IMR-90 (cell line): ENCODE results near the gene RFTN1. TPM values are rescaled to one million over a fixed set of nuclear protein-coding genes. Genes with fewer than 3 reads are reported as not detected.

Experiments used
- ATAC-seq: fragments of 200-7000 bp; cut with Tn5 transposase; 2 replicates; pipeline ENCODE4 v1.9.1; 2020; ENCODE audit warnings: low read depth, mild to moderate bottlenecking, moderate library complexity
- BruUV-seq: library from RNA; stranded (reverse); fragments of 400-500 nt; replicated peaks from 2 replicates; lab custom pipeline; 2021; lab: Mats Ljungman, UMichigan
- CTCF ChIA-PET: fragments of 300-600 bp; formaldehyde crosslinking; extraction: SDS; loops from one replicate; lab custom pipeline; 2021; ENCODE audit warnings: antibody characterized with exemption; lab: Yijun Ruan, JAX
- POLR2A ChIA-PET: fragments of 300-600 bp; sonication (Branson Sonifier 250); formaldehyde crosslinking; loops from one replicate; lab custom pipeline; 2022; ENCODE audit warnings: antibody characterized with exemption; ENCODE audit not compliant: unreplicated experiment; lab: Charles Lee
- DNase-seq: peaks from one replicate; pipeline ENCODE4 v3.0.0; 2013
- H2AFZ ChIP-seq: replicated peaks from 2 replicates; pipeline ENCODE3; 2013; ENCODE audit warnings: low read length, mild to moderate bottlenecking; ENCODE audit not compliant: poor library complexity
- H2AK5ac ChIP-seq: 2 replicates; pipeline ENCODE4 v1.6.1; 2013; ENCODE audit warnings: low read depth, low read length, inconsistent platforms
- H2AK9ac ChIP-seq: replicated peaks from 2 replicates; pipeline ENCODE3; 2013; ENCODE audit warnings: mild to moderate bottlenecking, low read depth, low read length, moderate library complexity; ENCODE audit not compliant: poor library complexity
- H2BK120ac ChIP-seq: 2 replicates; pipeline ENCODE4 v1.6.1; 2013; ENCODE audit warnings: low read depth, low read length, inconsistent platforms
- H2BK15ac ChIP-seq: 3 replicates; pipeline ENCODE4 v1.6.1; 2013; ENCODE audit warnings: low read depth, low read length, inconsistent platforms
- H2BK20ac ChIP-seq: 2 replicates; pipeline ENCODE4 v1.6.1; 2013; ENCODE audit warnings: low read depth, mild to moderate bottlenecking, inconsistent platforms, low read length, moderate library complexity
- H2BK5ac ChIP-seq: 2 replicates; pipeline ENCODE4 v1.6.1; 2013; ENCODE audit warnings: mild to moderate bottlenecking, low read depth, low read length, inconsistent platforms; ENCODE audit not compliant: poor library complexity, severe bottlenecking
- H3K14ac ChIP-seq: replicated peaks from 2 replicates; pipeline ENCODE4 v1.6.1; 2013; ENCODE audit warnings: low read depth, low read length, inconsistent platforms
- H3K18ac ChIP-seq: 2 replicates; pipeline ENCODE4 v1.6.1; 2013; ENCODE audit warnings: low read depth, low read length, control low read depth
- H3K23ac ChIP-seq: 2 replicates; pipeline ENCODE4 v1.6.1; 2013; ENCODE audit warnings: low read depth, low read length, inconsistent platforms
- H3K27ac ChIP-seq: 2 replicates; pipeline ENCODE4 v1.5.1; 2013; ENCODE audit warnings: mild to moderate bottlenecking, control low read depth, low read length; ENCODE audit not compliant: insufficient read depth
- H3K27me3 ChIP-seq: 2 replicates; pipeline ENCODE4 v1.6.1; 2013; ENCODE audit warnings: low read length; ENCODE audit not compliant: control insufficient read depth, insufficient read depth
- H3K36me3 ChIP-seq: 2 replicates; pipeline ENCODE4 v1.6.1; 2013; ENCODE audit warnings: low read length, mixed read lengths; ENCODE audit not compliant: control insufficient read depth, insufficient read depth
- H3K4ac ChIP-seq: 2 replicates; pipeline ENCODE4 v1.6.1; 2013; ENCODE audit warnings: low read depth, low read length, inconsistent platforms
- H3K4me1 ChIP-seq: 2 replicates; pipeline ENCODE4 v1.6.1; 2013; ENCODE audit warnings: low read length, mixed read lengths; ENCODE audit not compliant: control insufficient read depth, insufficient read depth
- H3K4me2 ChIP-seq: 2 replicates; pipeline ENCODE4 v1.6.1; 2013; ENCODE audit warnings: low read depth, mild to moderate bottlenecking, control low read depth, low read length, moderate library complexity
- H3K4me3 ChIP-seq: 2 replicates; pipeline ENCODE4 v1.5.1; 2013; ENCODE audit warnings: low read depth, mild to moderate bottlenecking, control low read depth, low read length, moderate library complexity; ENCODE audit not compliant: insufficient read depth
- H3K56ac ChIP-seq: 2 replicates; pipeline ENCODE4 v1.6.1; 2013; ENCODE audit warnings: low read length, inconsistent platforms; ENCODE audit not compliant: insufficient read depth; ENCODE audit errors: extremely low read depth
- H3K79me1 ChIP-seq, 2 experiments: 2 replicates each; pipeline ENCODE4 v1.6.1; 2013; ENCODE audit warnings: low read length in 2 of 2, inconsistent platforms in 1 of 2, low read depth in 1 of 2
- H3K9ac ChIP-seq: 2 replicates; pipeline ENCODE4 v1.6.1; 2013; ENCODE audit warnings: low read depth, low read length, control low read depth
- H3K9me1 ChIP-seq: 2 replicates; pipeline ENCODE4 v1.6.1; 2013; ENCODE audit warnings: low read length, inconsistent platforms; ENCODE audit not compliant: insufficient read depth
- H3K9me3 ChIP-seq: 2 replicates; pipeline ENCODE4 v1.6.1; 2013; ENCODE audit warnings: low read length; ENCODE audit not compliant: control insufficient read depth, insufficient read depth
- H4K20me1 ChIP-seq: 2 replicates; pipeline ENCODE4 v1.6.1; 2013; ENCODE audit warnings: low read length, inconsistent platforms; ENCODE audit not compliant: insufficient read depth
- H4K5ac ChIP-seq: 2 replicates; pipeline ENCODE4 v1.6.1; 2013; ENCODE audit warnings: mild to moderate bottlenecking, low read depth, low read length, control low read depth
- H4K8ac ChIP-seq, 2 experiments: 2 replicates each; pipeline ENCODE4 v1.6.1; 2013; ENCODE audit warnings: low read depth in 2 of 2, low read length in 2 of 2, control low read depth in 1 of 2, inconsistent platforms in 1 of 2
- H4K91ac ChIP-seq: 2 replicates; pipeline ENCODE4 v1.6.1; 2013; ENCODE audit warnings: low read depth, low read length, inconsistent platforms; ENCODE audit not compliant: insufficient read depth
- MAZ ChIP-seq: IDR thresholded peaks from 2 replicates; pipeline ENCODE4 v1.6.1; 2012; ENCODE audit warnings: low read depth, mild to moderate bottlenecking, low read length, improper control_type of control experiment, moderate library complexity, borderline replicate concordance
- RCOR1 ChIP-seq: IDR thresholded peaks from 2 replicates; pipeline ENCODE4 v1.6.1; 2012; ENCODE audit warnings: mild to moderate bottlenecking, low read length, improper control_type of control experiment; ENCODE audit not compliant: insufficient replicate concordance
- WGBS, 2 experiments: methylation state at CpG; one replicate each; pipeline versions ENCODE4 v1.1.5 to v1.1.7; 2013; ENCODE audit warnings: missing lambda C conversion rate in 2 of 2; ENCODE audit not compliant: insufficient read length in 1 of 2; ENCODE audit errors: extremely low coverage in 2 of 2; 5-methylcytosine and 5-hydroxymethylcytosine counted together
- dilution Hi-C: fragments of 300-500 bp; cut with HindIII; formaldehyde crosslinking; loops from one replicate; pipeline ENCODE4 v1.14.3; 2018; ENCODE audit warnings: low sequenced_read_pairs; ENCODE audit not compliant: unreplicated experiment
- in situ Hi-C: fragments of 300-500 bp; cut with MboI; formaldehyde crosslinking; loops from 3 replicates; pipeline ENCODE4 v1.14.3; 2019; ENCODE audit warnings: low sequenced_read_pairs, inconsistent platforms, mixed read lengths
- intact Hi-C: fragments of 100-400 bp; cut with micrococcal nuclease; formaldehyde crosslinking; loops from 2 replicates; pipeline ENCODE4 v1.10.0; 2022
- polyA plus RNA-seq, 3 experiments: library from polyadenylated mRNA; depleted of rRNA; stranded (reverse); fragments of >200 nt; gene quantifications; 2 replicates each; pipeline ENCODE4 v1.2.3, GENCODE V29; 2012; ENCODE audit warnings: low replicate concordance in 1 of 3
- total RNA-seq: library from RNA; depleted of rRNA; stranded (reverse); fragments of >200 nt; gene quantifications from 2 replicates; pipeline ENCODE4 v1.2.3, GENCODE V29; 2012
- TF ChIP-seq, protein P1 (sequence below): conservative IDR thresholded peaks from 2 replicates; pipeline ENCODE4 v1.5.1; 2012; ENCODE audit warnings: mild to moderate bottlenecking, low read depth, low read length, improper control_type of control experiment
- TF ChIP-seq, protein P2 (sequence below): fragments of 150-350 bp; IDR thresholded peaks from 2 replicates; pipeline ENCODE4 v1.6.1; 2017; ENCODE audit warnings: mild to moderate bottlenecking, antibody characterized with exemption, low read length, low read depth

Gene RFTN1
- total and polyA plus RNA-seq, 2 of the 4 experiments (the other 2 are of a cell fraction), result 45.0 to 52.0 TPM

DNA sequence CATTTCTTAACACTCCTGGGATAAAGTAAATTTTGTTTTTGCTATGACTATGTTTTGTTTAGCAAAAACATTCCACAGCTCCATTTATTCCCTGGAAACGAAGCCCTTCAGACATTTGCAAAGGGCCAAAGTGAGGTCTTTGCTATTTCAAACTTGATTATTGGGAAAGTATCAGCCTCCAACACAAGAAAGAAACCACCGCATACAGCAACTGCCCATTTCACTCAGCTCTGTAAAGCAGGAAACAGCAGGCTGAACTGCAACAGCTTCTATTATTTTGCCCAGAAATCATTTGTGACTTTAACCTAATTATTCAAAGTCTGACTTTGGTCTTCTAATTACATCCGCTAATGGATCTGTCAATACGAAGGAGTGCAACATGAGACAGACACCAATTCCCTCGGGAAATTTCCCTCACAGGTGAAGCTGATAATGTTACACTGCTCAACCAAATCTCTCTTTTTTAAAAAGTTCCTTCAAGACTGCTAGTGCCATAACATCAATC lies 72.1 kb downstream of the RFTN1 start:
- TF ChIP-seq RCOR1 (no peak), MAZ (no peak)
- TF ChIP-seq, protein P1, sequence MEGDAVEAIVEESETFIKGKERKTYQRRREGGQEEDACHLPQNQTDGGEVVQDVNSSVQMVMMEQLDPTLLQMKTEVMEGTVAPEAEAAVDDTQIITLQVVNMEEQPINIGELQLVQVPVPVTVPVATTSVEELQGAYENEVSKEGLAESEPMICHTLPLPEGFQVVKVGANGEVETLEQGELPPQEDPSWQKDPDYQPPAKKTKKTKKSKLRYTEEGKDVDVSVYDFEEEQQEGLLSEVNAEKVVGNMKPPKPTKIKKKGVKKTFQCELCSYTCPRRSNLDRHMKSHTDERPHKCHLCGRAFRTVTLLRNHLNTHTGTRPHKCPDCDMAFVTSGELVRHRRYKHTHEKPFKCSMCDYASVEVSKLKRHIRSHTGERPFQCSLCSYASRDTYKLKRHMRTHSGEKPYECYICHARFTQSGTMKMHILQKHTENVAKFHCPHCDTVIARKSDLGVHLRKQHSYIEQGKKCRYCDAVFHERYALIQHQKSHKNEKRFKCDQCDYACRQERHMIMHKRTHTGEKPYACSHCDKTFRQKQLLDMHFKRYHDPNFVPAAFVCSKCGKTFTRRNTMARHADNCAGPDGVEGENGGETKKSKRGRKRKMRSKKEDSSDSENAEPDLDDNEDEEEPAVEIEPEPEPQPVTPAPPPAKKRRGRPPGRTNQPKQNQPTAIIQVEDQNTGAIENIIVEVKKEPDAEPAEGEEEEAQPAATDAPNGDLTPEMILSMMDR, result no peak
- TF ChIP-seq, protein P2, sequence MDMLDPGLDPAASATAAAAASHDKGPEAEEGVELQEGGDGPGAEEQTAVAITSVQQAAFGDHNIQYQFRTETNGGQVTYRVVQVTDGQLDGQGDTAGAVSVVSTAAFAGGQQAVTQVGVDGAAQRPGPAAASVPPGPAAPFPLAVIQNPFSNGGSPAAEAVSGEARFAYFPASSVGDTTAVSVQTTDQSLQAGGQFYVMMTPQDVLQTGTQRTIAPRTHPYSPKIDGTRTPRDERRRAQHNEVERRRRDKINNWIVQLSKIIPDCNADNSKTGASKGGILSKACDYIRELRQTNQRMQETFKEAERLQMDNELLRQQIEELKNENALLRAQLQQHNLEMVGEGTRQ, result no peak
- 40% methylated on average over 1 of the region's 5 CpGs; no CpG with 5 or more reads in 1 of the 2 experiments for WGBS, 2 experiments
- peak; percentile 68 for DNase-seq
- Histone ChIP-seq H4K8ac (peak overlapping the region in 1 of 2 experiments; percentile 70; a peak in 2 of 4 replicates), H3K36me3 (no peaks in the 10 kb centered on the region; the same call in 1 of the 2 replicates), H3K9me1 (peaks cover 23% of the 10 kb centered on the region), H2AFZ (no peak overlapping the region), H3K4me3 (no peak overlapping the region), H3K4me2 (peak overlapping the region; percentile 74; the same call in 1 of the 2 replicates), H3K14ac (peak overlapping the region; percentile 54), H3K18ac (peak overlapping the region; percentile 78), H2BK15ac (no peak overlapping the region), H3K56ac (peak overlapping the region; percentile 50), H3K4ac (peak overlapping the region; percentile 66; the same call in 1 of the 2 replicates), H3K9ac (peak overlapping the region; percentile 38; the same call in 1 of the 2 replicates), H3K27me3 (no peaks in the 10 kb centered on the region), H3K79me1 (peaks cover 28 to 58% of the 10 kb centered on the region in 2 experiments), H3K23ac (peak overlapping the region; percentile 78), H4K5ac (peak overlapping the region; percentile 77), H2AK9ac (no peak overlapping the region), H2BK20ac (peak overlapping the region; percentile 66; the same call in 1 of the 2 replicates), H3K4me1 (peaks cover 14% of the 10 kb centered on the region), H4K20me1 (peaks cover 7% of the 10 kb centered on the region; the same call in 1 of the 2 replicates), H2AK5ac (no peak overlapping the region), H3K27ac (peak overlapping the region; percentile 65; the same call in 1 of the 2 replicates), H2BK120ac (peak overlapping the region; percentile 45), H3K9me3 (no peaks in the 10 kb centered on the region), H4K91ac (no peak overlapping the region; the same call in 1 of the 2 replicates), H2BK5ac (peak overlapping the region; percentile 22)
- BruUV-seq, result no TSS peak
- ChIA-PET CTCF (interaction anchor here (1.0 to 1.2 kb wide), 2 partner anchors 14 to 151 kb away, joined by 3 read pairs; no protein-coding TSS in a partner anchor), POLR2A (no interaction called here)
- in situ Hi-C loops (no loop called here), intact Hi-C loops (loop anchor here (2.0 kb wide), 1 partner anchor 53 kb away; no protein-coding TSS in a partner anchor), dilution Hi-C loops (no loop called here)
- ATAC-seq, result peak; percentile 79
